K562 (cell line): ENCODE measurements around the gene PDZD2. TPM values are rescaled to one million over a fixed set of nuclear protein-coding genes. Genes with fewer than 3 reads are reported as not detected.

Source experiments
- ARID2 ChIP-seq: fragments of 450-650 bp; IDR thresholded peaks from 2 replicates; pipeline ENCODE4 v1.6.1; 2017; ENCODE audit warnings: antibody characterized with exemption, mild to moderate bottlenecking
- HDAC3 ChIP-seq: fragments of 450-650 bp; IDR thresholded peaks from 2 replicates; pipeline ENCODE4 v1.6.1; 2018; ENCODE audit warnings: borderline replicate concordance, mild to moderate bottlenecking, moderate library complexity; ENCODE audit not compliant: partially characterized antibody
- MECOM ChIP-seq: fragments of 250-450 bp; sonication (Bioruptor Pico); IDR thresholded peaks from 2 replicates; pipeline ENCODE4 v1.8.0; 2022; ENCODE audit warnings: inconsistent platforms
- NFE2 ChIP-seq: IDR thresholded peaks from 2 replicates; pipeline ENCODE4 v1.6.1; 2014; ENCODE audit warnings: antibody characterized with exemption, low read depth
- NR4A1 ChIP-seq, 2 experiments: fragments of 250-450 bp in 1 of 2; fragments of 450-650 bp in 1 of 2; sonication (Bioruptor Pico) in 1 of 2; IDR thresholded peaks; 2 replicates each; pipeline versions ENCODE4 v1.4.0 to v1.6.1; 2016 to 2020; ENCODE audit warnings: mild to moderate bottlenecking in 2 of 2, missing compliant biosample characterization in 1 of 2, missing genetic modification characterization in 1 of 2, moderate library complexity in 1 of 2
- ZNF316 ChIP-seq: fragments of 450-650 bp; IDR thresholded peaks from 2 replicates; pipeline ENCODE4 v1.6.1; 2016
- ZNF436 ChIP-seq: fragments of 250-450, 450-650 bp; sonication (Bioruptor Pico); formaldehyde crosslinking; IDR thresholded peaks from 2 replicates; pipeline ENCODE4 v1.7.0; 2020; ENCODE audit warnings: mild to moderate bottlenecking
- polyA plus RNA-seq, 8 experiments: library from polyadenylated mRNA; depleted of rRNA in 4 of 8; stranded (reverse) in 5 of 8; unstranded in 3 of 8; fragments of >200 nt; fragmentation: Nextera tagmentation in 2 of 8; fragmentation: Illumina TruSeq in 1 of 8; extraction: Ambion mirVana in 2 of 8; extraction: Trizol in 1 of 8; gene quantifications; 2 replicates each; pipeline versions ENCODE4 v1.2.1 to v1.2.3, GENCODE V29; 2011 to 2014; ENCODE audit warnings: inconsistent platforms in 1 of 8, missing spikeins in 1 of 8
- total RNA-seq, 7 experiments: library from RNA; depleted of rRNA in 6 of 7; stranded (reverse); fragments of >200 nt in 6 of 7; fragmentation: Illumina TruSeq in 2 of 7; extraction: Trizol in 2 of 7; gene quantifications; 2 replicates each; pipeline versions ENCODE4 v1.2.1 to v1.2.3, GENCODE V29; 2011 to 2021; ENCODE audit warnings: low replicate concordance in 1 of 7
- TF ChIP-seq, protein P1 (sequence below): fragments of 450-650 bp; IDR thresholded peaks from 2 replicates; pipeline ENCODE4 v1.6.1; 2016; ENCODE audit warnings: mild to moderate bottlenecking, moderate library complexity
- TF ChIP-seq, protein P2 (sequence below): IDR thresholded peaks from 2 replicates; pipeline ENCODE4 v1.6.1; 2011; ENCODE audit warnings: borderline replicate concordance, low read depth, mild to moderate bottlenecking, moderate library complexity, low read length; ENCODE audit not compliant: insufficient read depth, poor library complexity, severe bottlenecking
- TF ChIP-seq, protein P3 (sequence below): fragments of 250-450 bp; sonication (Bioruptor Pico); IDR thresholded peaks from 2 replicates; pipeline ENCODE4 v1.5.0; 2021; ENCODE audit warnings: mild to moderate bottlenecking, moderate library complexity

Gene PDZD2
- total and polyA plus RNA-seq, 9 of the 15 experiments (the other 6 are each of a cell fraction or from before 2014, with no cell fraction given) = 0.02 to 0.08 (median 0.04) TPM; not detected in 6

DNA sequence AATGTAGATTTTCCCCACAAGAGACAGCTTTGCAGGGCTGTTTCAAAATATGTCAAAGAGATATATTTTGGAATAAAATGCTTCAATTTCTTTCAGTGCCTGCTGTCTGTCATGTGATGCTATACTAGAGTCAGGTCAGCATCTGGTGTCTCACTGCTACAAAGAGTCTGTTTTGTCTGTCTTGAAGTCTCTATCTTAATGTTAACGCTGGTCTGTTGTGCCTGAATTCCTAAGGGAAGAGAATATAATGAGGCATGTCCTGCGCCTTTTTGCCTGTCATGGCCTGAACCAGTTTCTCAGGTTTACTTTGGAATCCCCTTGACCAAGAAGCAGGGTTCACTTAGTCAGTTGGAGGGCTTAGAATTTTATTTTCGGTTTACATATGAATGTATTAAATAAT, 176.4 kb downstream of the PDZD2 start (continued):
- TF ChIP-seq, protein P1, sequence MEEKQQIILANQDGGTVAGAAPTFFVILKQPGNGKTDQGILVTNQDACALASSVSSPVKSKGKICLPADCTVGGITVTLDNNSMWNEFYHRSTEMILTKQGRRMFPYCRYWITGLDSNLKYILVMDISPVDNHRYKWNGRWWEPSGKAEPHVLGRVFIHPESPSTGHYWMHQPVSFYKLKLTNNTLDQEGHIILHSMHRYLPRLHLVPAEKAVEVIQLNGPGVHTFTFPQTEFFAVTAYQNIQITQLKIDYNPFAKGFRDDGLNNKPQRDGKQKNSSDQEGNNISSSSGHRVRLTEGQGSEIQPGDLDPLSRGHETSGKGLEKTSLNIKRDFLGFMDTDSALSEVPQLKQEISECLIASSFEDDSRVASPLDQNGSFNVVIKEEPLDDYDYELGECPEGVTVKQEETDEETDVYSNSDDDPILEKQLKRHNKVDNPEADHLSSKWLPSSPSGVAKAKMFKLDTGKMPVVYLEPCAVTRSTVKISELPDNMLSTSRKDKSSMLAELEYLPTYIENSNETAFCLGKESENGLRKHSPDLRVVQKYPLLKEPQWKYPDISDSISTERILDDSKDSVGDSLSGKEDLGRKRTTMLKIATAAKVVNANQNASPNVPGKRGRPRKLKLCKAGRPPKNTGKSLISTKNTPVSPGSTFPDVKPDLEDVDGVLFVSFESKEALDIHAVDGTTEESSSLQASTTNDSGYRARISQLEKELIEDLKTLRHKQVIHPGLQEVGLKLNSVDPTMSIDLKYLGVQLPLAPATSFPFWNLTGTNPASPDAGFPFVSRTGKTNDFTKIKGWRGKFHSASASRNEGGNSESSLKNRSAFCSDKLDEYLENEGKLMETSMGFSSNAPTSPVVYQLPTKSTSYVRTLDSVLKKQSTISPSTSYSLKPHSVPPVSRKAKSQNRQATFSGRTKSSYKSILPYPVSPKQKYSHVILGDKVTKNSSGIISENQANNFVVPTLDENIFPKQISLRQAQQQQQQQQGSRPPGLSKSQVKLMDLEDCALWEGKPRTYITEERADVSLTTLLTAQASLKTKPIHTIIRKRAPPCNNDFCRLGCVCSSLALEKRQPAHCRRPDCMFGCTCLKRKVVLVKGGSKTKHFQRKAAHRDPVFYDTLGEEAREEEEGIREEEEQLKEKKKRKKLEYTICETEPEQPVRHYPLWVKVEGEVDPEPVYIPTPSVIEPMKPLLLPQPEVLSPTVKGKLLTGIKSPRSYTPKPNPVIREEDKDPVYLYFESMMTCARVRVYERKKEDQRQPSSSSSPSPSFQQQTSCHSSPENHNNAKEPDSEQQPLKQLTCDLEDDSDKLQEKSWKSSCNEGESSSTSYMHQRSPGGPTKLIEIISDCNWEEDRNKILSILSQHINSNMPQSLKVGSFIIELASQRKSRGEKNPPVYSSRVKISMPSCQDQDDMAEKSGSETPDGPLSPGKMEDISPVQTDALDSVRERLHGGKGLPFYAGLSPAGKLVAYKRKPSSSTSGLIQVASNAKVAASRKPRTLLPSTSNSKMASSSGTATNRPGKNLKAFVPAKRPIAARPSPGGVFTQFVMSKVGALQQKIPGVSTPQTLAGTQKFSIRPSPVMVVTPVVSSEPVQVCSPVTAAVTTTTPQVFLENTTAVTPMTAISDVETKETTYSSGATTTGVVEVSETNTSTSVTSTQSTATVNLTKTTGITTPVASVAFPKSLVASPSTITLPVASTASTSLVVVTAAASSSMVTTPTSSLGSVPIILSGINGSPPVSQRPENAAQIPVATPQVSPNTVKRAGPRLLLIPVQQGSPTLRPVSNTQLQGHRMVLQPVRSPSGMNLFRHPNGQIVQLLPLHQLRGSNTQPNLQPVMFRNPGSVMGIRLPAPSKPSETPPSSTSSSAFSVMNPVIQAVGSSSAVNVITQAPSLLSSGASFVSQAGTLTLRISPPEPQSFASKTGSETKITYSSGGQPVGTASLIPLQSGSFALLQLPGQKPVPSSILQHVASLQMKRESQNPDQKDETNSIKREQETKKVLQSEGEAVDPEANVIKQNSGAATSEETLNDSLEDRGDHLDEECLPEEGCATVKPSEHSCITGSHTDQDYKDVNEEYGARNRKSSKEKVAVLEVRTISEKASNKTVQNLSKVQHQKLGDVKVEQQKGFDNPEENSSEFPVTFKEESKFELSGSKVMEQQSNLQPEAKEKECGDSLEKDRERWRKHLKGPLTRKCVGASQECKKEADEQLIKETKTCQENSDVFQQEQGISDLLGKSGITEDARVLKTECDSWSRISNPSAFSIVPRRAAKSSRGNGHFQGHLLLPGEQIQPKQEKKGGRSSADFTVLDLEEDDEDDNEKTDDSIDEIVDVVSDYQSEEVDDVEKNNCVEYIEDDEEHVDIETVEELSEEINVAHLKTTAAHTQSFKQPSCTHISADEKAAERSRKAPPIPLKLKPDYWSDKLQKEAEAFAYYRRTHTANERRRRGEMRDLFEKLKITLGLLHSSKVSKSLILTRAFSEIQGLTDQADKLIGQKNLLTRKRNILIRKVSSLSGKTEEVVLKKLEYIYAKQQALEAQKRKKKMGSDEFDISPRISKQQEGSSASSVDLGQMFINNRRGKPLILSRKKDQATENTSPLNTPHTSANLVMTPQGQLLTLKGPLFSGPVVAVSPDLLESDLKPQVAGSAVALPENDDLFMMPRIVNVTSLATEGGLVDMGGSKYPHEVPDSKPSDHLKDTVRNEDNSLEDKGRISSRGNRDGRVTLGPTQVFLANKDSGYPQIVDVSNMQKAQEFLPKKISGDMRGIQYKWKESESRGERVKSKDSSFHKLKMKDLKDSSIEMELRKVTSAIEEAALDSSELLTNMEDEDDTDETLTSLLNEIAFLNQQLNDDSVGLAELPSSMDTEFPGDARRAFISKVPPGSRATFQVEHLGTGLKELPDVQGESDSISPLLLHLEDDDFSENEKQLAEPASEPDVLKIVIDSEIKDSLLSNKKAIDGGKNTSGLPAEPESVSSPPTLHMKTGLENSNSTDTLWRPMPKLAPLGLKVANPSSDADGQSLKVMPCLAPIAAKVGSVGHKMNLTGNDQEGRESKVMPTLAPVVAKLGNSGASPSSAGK = no peak
- TF ChIP-seq, protein P2, sequence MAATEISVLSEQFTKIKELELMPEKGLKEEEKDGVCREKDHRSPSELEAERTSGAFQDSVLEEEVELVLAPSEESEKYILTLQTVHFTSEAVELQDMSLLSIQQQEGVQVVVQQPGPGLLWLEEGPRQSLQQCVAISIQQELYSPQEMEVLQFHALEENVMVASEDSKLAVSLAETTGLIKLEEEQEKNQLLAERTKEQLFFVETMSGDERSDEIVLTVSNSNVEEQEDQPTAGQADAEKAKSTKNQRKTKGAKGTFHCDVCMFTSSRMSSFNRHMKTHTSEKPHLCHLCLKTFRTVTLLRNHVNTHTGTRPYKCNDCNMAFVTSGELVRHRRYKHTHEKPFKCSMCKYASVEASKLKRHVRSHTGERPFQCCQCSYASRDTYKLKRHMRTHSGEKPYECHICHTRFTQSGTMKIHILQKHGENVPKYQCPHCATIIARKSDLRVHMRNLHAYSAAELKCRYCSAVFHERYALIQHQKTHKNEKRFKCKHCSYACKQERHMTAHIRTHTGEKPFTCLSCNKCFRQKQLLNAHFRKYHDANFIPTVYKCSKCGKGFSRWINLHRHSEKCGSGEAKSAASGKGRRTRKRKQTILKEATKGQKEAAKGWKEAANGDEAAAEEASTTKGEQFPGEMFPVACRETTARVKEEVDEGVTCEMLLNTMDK = no peak
- TF ChIP-seq ZNF436 (no peak), NR4A1 (CRISPR knock-in tag; IDR thresholded peaks at IDR 0.05) (no peak), NR4A1 (tag; IDR thresholded peaks at IDR 0.05) (no peak), MECOM (no peak), ARID2 (no peak), ZNF316 (no peak), HDAC3 (no peak), NFE2 (no peak)
- TF ChIP-seq, protein P3, sequence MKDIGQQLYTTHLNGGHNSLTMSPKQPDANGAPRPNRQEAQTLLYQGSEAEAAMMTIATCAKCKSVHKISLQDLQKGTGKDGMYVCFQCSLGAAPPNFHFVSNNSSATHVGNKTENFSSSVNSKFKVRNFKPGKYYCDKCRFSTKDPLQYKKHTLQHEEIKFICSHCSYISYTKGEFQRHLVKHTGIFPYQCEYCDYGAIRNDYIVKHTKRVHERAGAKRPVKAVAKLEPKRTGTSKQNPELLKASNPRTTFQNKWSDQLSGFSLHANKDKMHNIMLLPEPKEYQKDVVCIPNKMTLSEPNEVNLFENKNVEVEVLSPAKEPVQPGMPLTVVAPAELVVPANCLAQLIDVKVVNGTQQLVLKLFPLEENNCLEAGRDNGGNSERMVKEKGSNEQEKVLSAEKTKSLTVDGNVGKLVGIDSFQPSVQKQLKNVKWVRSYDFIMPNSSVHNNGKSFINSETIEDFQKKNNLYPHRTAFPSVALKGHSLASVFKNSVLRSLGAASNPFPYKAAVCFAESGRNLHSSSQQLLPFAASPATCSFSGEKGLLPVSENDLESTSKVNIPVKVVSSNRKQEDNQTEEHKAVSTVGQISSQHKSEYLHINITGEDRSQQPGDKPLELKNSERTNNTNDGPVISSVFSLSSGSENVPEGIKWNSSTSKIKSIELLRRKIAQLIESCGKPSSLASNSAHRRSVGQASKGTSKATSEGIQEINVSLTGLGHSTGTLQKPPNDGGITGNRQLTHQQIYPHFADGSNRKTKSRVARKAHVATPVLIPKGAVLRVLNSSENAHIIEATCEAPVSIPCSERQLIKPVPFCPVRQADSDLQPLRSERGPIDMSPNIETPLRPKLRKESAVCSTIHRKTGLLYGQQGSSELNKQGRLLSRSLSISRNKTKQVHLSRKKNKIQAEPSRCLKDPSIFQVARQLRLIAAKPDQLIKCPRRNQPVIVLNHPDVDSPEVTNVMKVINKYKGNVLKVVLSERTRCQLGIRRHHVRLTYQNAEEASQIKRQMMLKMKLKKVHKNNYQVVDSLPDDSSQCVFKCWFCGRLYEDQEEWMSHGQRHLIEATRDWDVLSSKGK = no peak
